Activated B cell treated with CpG ODN at 0.5 μM for 24 hours (primary cell): ENCODE results near the gene HSPA12B. TPM values are rescaled to one million over a fixed set of nuclear protein-coding genes. Genes with fewer than 3 reads are reported as not detected.
A peak's percentile ranks its signal among the peaks of the same experiment; 100 is the strongest.

Experiments used
- ATAC-seq: fragments of 200-7000 bp; cut with Tn5 transposase; one replicate; pipeline ENCODE4 v1.10.0; 2021; ENCODE audit warnings: low read depth, mild to moderate bottlenecking, moderate library complexity
- CTCF ChIA-PET: fragments of 350-600 bp; sonication (Branson Sonifier 250); formaldehyde crosslinking; loops from one replicate; lab custom pipeline; 2021; ENCODE audit warnings: antibody characterized with exemption; lab: Charles Lee
- POLR2A ChIA-PET: fragments of 350-600 bp; sonication (Branson Sonifier 250); formaldehyde crosslinking; loops from one replicate; lab custom pipeline; 2021; ENCODE audit warnings: antibody characterized with exemption; lab: Charles Lee
- DNase-seq: peaks from one replicate; pipeline ENCODE4 v3.0.0; 2022
- H3K27ac Mint-ChIP-seq: one replicate; pipeline ENCODE4 v1.8.0; 2020; ENCODE audit warnings: mixed read lengths
- H3K27me3 Mint-ChIP-seq: one replicate; pipeline ENCODE4 v1.8.0; 2021; ENCODE audit warnings: mixed read lengths
- H3K36me3 Mint-ChIP-seq: one replicate; pipeline ENCODE4 v1.8.0; 2021; ENCODE audit warnings: low read depth, mixed read lengths
- H3K4me1 Mint-ChIP-seq: one replicate; pipeline ENCODE4 v1.8.0; 2021; ENCODE audit warnings: mixed read lengths
- H3K4me3 Mint-ChIP-seq: one replicate; pipeline ENCODE4 v1.8.0; 2020; ENCODE audit warnings: mild to moderate bottlenecking, mixed read lengths
- H3K9me3 Mint-ChIP-seq: one replicate; pipeline ENCODE4 v1.8.0; 2020; ENCODE audit warnings: mixed read lengths
- intact Hi-C: fragments of 100-400 bp; cut with micrococcal nuclease; formaldehyde crosslinking; loops from one replicate; pipeline ENCODE4 v1.15.1; 2024
- total RNA-seq: library from RNA; stranded (reverse); gene quantifications from 2 replicates; pipeline ENCODE4 v1.2.3, GENCODE V29; 2022
- TF ChIP-seq, protein P1 (sequence below): fragments of 200-600 bp; IDR thresholded peaks from one replicate; pipeline ENCODE4 v1.8.0; 2022; ENCODE audit warnings: antibody characterized with exemption, mild to moderate bottlenecking

The HSPA12B gene
- total RNA-seq, 1 donor from 2014 or later = not detected

DNA sequence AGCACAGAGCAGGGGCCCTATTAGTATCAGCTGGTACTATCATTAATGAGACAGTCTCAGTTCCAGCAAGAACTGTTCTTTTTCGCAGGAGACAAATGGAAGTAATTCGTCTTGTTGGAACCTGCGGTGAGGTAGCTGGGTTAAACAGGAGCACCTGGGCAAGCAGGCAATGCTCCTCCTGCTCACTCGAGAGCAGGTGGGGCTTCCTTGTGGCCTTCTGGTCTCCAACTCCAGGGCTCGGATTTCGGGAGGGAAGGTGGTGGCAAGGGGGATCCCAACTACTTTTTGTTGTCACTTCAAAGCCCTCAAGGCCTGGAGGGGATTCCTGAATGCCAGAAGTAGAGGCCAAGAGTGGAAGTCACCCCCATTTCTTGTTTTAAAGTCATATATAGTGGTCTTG is 50.1 kb downstream of the HSPA12B start:
- DNase-seq (no peak), ATAC-seq (no peak)
- intact Hi-C loops = no loop called here
- TF ChIP-seq, protein P1, sequence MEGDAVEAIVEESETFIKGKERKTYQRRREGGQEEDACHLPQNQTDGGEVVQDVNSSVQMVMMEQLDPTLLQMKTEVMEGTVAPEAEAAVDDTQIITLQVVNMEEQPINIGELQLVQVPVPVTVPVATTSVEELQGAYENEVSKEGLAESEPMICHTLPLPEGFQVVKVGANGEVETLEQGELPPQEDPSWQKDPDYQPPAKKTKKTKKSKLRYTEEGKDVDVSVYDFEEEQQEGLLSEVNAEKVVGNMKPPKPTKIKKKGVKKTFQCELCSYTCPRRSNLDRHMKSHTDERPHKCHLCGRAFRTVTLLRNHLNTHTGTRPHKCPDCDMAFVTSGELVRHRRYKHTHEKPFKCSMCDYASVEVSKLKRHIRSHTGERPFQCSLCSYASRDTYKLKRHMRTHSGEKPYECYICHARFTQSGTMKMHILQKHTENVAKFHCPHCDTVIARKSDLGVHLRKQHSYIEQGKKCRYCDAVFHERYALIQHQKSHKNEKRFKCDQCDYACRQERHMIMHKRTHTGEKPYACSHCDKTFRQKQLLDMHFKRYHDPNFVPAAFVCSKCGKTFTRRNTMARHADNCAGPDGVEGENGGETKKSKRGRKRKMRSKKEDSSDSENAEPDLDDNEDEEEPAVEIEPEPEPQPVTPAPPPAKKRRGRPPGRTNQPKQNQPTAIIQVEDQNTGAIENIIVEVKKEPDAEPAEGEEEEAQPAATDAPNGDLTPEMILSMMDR = no peak
- peaks cover 7% of the 10 kb centered on the region for H3K36me3 Mint-ChIP-seq
- H3K27me3 Mint-ChIP-seq = peaks cover 2% of the 10 kb centered on the region
- peaks cover 46% of the 10 kb centered on the region for H3K4me1 Mint-ChIP-seq
- ChIA-PET CTCF (no interaction called here), POLR2A (interaction anchor here (0.7 to 2.5 kb wide), 3 partner anchors 14 to 38 kb away, joined by 3 to 16 read pairs (median 16); partner anchors contain the start of genes ADISSP and AP5S1)
- H3K4me3 Mint-ChIP-seq = no peak overlapping the region
- H3K9me3 Mint-ChIP-seq = no peaks in the 10 kb centered on the region
- H3K27ac Mint-ChIP-seq = peak overlapping the region; percentile 24

DNA sequence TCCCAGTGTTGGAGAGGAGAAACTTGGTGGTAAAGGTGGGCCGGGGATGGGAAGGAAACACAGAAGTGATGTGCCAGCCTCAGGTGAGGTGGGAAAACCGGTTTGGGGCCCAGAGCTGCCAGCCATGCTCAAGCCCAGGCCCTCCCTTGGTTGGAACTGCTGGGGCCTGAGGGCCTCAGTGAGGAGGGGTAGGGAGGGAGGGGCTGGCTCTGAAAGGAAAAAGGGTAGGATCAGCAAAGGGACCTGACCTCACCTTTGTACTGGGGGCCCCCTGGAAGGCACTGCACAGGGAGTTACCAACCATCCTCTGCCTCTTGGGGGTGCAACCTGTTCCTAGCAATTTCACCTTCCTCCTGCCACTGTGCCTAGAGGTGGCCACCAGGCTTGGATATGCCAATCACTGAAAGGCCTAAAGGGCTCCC is 50.6 kb downstream of the HSPA12B start:
- H3K27ac Mint-ChIP-seq = peak overlapping the region; percentile 68
- TF ChIP-seq, protein P1 = no peak
- no peak for ATAC-seq
- peaks cover 48% of the 10 kb centered on the region for H3K4me1 Mint-ChIP-seq
- intact Hi-C loops = no loop called here
- POLR2A ChIA-PET = interaction anchor here (0.7 to 2.5 kb wide), 3 partner anchors 12 to 38 kb away, joined by 3 to 16 read pairs (median 4); partner anchors contain the start of gene ADISSP
- peaks cover 2% of the 10 kb centered on the region for H3K27me3 Mint-ChIP-seq
- CTCF ChIA-PET = no interaction called here
- no peaks in the 10 kb centered on the region for H3K9me3 Mint-ChIP-seq
- H3K36me3 Mint-ChIP-seq = peaks cover 7% of the 10 kb centered on the region
- no peak overlapping the region for H3K4me3 Mint-ChIP-seq
- no peak for DNase-seq

DNA sequence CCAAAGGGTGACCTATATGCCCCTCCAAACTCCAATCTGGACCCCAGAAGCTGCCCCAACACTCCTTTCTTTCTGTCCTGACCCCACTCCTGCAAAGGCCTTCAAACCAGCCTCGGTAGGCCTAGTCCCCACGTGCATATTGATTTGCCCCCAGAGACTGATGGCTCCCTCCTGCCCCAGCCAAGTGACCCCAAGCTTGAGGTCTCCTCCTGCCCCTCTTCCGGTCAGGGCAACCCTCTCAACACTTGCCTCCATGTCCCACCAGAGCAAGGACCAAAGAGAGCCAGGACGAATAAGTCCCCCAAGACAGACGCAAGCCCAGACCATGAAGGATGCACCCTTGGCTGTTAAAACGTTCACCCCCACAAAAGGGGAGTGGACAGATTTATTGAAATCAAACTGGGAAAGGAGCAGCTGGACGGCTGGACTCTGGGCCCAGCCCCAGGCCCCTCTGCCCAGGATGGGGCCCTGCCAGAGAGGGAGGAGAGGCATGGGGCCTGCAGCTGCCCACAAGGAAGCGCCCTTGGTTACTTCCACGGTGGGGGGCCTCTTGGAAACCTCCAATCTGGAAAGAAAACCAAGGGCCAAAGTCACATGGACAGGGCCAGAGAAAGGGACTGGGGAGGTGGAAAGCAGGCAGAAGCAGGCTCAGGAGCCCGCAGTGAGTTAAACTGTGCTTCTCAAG is 51.2 kb downstream of the HSPA12B start:
- DNase-seq (no peak), ATAC-seq (no peak)
- Mint-ChIP-seq H3K4me1 (peaks cover 46% of the 10 kb centered on the region), H3K27me3 (peaks cover under 1% of the 10 kb centered on the region), H3K27ac (peak overlapping the region; percentile 68), H3K4me3 (no peak overlapping the region), H3K9me3 (no peaks in the 10 kb centered on the region), H3K36me3 (peaks cover 7% of the 10 kb centered on the region)
- CTCF ChIA-PET = no interaction called here
- POLR2A ChIA-PET = interaction anchor here (0.6 to 1.1 kb wide), 3 partner anchors 12 to 624 kb away, joined by 3 to 8 read pairs (median 4); partner anchors contain the start of genes ADISSP, FASTKD5 and UBOX5
- TF ChIP-seq, protein P1 = no peak
- intact Hi-C loops = no loop called here

- POLR2A ChIA-PET = interaction anchor here (0.6 to 1.1 kb wide), 2 partner anchors 16 to 624 kb away, joined by 3 to 8 read pairs; partner anchors contain the start of genes ADISSP, FASTKD5 and UBOX5
- intact Hi-C loops = no loop called here
Observed at GRCh38 chr20:3784216-3784853, 51.9 kb downstream of the HSPA12B start.

More at GRCh38 chr20:3784216-3784853, 51.9 kb downstream of the HSPA12B start:
- Mint-ChIP-seq H3K4me1 (peaks cover 45% of the 10 kb centered on the region), H3K36me3 (peaks cover 7% of the 10 kb centered on the region), H3K9me3 (no peaks in the 10 kb centered on the region), H3K27ac (peak overlapping the region; percentile 37), H3K27me3 (no peaks in the 10 kb centered on the region), H3K4me3 (peak overlapping the region; percentile 38)
- ATAC-seq = no peak
- TF ChIP-seq, protein P1 = no peak
- no peak for DNase-seq
- CTCF ChIA-PET = no interaction called here
